ENCODE measurements around the gene MZT2A.
"Not testable (repeated sequence)": the region's sequence is repeated elsewhere in the genome, so short reads cannot be mapped to it uniquely, and the experiment has no call there.

The MZT2A gene

GRCh38 chr2:131490616-131491468, 1.4 kb downstream of the MZT2A start:
- not testable (repeated sequence) for DNase-seq

GRCh38 chr2:131488306-131489205, 3.6 kb downstream of the MZT2A start:
- DNase-seq = no peak

- not testable (repeated sequence) for DNase-seq
Measured at GRCh38 chr2:131486201-131486902, 5.8 kb downstream of the MZT2A start.

DNA sequence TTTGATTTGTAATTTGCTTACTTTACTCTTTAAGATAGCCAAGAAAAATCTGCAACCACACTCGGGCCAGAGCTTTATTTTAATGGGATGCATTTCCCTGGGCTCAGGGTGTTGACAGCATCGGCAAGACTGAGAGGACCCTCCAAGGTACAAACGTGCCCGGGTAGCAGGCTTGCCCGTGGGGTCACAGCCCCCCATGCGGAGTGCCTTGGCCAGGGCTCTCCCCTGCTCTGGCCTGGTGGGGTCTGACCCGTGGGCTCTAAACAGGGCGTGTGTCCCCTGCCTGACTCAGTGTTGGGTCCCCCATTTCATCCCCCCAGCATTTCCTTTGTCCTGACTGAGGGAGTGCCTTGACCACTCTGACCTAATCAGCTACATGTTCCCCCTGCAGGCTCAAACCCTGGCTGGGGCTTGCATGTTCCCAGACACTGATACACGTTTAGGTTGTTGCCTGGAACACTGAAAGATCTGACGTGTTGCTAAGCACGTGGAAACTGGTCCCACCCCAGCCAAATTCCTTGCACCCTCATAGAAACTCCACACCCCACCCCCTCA, 7.2 kb downstream of the MZT2A start:
- not testable (repeated sequence) for DNase-seq

DNA sequence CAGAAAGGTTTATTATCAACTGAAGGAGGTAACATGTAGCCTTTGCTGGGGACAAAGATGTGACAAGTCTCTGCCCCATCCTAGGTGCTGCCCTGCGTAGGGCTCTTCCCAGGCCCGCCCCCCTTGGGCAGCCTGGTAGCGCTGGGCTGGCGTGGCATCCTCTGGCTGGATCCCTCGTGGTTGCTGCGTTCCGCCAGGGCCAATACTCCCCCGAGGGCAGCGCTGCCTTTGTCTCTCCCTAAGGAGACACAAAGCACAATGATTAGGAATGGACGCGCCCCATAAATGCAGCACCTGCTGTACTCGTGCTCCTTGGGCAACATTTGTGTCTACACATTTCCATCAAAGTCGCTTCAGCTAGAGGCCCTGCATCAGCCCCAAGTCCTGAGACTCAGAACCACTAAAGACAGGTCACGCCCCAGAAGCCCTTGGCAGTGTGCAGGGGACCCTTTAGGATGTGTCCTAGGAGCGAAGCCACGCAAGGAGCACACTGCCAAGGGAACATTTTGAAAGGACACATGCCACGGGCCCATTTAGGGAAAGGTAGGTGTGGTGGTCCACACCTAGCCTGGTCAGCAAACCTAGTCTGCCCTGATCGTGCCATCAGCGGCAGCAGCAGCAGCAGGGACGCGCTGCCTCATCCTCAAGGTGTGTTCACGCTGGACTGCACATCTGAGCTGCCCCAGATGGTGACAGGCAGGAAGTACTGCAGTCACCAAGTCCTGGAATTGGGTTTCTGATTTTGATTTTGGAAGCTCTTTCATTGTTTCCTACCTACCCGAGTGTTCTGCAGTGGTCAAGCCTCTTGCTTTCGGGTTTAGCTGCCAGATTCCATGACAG, 8.0 kb downstream of the MZT2A start:
- DNase-seq = not testable (repeated sequence)

DNA sequence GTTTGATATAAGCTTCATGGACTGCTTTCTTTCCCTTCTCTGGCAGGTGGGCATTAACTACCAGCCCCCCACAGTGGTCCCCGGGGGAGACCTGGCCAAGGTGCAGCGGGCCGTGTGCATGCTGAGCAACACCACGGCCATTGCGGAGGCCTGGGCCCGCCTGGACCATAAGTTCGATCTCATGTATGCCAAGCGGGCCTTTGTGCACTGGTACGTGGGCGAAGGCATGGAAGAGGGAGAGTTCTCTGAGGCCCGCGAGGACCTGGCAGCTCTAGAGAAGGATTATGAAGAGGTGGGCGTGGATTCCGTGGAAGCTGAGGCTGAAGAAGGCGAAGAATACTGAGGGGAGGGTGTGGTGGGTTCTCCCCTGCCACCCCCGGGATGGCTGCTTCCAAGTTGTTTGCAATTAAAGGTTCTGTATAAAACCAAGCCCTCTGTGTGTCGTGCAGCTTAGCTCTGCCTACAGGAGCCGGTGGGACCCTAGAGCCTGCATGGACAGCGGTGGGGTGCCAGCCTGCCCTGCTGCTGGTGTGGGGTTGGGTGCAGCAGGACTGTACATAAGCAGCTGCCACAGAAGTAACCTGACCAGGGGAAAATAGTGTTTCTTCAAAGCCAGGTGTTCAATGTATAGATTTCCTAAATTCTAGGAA, 9.6 kb downstream of the MZT2A start:
- DNase-seq = not testable (repeated sequence)

DNA sequence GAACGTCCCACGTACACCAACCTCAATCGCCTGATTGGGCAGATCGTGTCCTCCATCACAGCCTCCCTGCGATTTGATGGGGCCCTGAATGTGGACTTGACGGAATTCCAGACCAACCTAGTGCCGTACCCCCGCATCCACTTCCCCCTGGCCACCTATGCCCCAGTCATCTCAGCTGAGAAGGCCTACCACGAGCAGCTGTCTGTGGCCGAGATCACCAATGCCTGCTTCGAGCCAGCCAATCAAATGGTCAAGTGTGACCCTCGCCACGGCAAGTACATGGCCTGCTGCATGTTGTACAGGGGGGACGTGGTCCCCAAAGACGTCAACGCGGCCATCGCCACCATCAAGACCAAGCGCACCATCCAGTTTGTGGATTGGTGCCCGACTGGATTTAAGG, 11.8 kb downstream of the MZT2A start:
- DNase-seq = not testable (repeated sequence)

DNA sequence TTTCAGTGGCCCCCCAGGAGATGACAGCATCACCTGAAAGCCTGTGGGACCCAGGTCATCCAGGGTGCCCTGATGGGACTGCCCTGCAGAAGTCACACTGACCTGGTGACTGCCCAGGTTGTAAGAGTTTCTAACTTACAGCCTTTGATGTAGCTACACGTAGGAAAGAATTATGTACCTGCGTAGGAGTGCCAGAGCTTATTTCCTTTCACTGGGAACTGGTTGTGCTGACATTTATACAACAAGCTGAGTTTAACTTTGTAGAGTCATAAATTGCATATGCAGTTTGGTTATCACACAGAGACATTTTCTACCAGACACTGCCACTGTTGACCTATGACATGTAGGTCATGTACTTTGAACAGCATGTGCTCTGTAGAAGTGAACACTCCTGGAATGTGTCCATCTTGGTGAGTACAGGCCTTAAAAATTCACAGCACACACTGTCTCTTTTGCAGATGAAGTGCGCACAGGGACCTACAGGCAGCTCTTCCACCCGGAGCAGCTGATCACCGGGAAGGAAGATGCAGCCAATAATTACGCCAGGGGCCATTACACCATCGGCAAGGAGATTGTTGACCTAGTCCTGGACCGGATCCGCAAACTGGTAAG, 13.2 kb downstream of the MZT2A start:
- DNase-seq = not testable (repeated sequence)

GRCh38 chr2:131478074-131478849, 13.9 kb downstream of the MZT2A start:
- DNase-seq = not testable (repeated sequence)

DNA sequence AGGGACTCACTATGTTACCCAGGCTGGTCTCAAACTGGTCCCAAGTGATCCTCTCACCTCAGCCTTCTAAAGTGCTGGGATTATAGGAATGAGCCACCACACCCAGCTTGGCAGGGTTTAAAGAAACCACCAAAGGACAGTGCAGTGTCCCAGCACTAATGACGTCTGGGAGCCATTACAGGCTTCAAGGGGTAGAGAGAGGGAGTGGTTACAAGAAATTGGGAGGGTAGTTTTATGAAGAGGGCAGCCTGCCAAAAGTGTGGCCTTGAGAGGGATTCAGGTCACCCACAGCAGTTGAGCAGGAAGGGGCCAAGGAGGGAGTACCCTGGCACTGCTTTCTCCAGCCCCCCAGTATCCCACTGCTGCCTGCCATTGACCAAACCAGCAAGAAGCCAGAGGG, 15.0 kb downstream of the MZT2A start:
- DNase-seq = not testable (repeated sequence)

GRCh38 chr2:131476363-131476762, 15.8 kb downstream of the MZT2A start:
- not testable (repeated sequence) for DNase-seq

GRCh38 chr2:131475831-131476230, 16.4 kb downstream of the MZT2A start, which contains the start of gene TUBA3D:
TSS of gene TUBA3D (plus strand) at chr2:131476119. CDS start at chr2:131476200, 81 bp downstream.
- DNase-seq = no peak

DNA sequence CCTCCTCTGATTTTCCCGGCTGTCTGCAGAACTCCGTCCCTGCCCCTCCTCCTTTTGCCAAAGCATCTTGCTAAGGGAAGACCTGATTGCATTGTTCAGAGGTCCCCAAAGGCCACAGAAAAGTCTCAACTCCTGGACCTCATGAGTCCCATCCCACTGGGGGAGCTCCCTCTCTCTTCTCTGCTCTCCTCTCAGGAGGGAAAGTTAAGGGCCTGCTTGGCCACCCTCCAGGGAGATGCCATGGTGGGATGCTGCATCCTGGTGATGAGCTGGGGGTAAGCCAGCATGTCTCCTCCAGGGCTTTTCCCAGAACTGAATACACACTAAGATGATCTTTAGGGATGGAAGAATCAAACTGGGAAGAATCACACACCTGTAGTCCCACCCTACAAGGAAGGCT, 18.9 kb downstream of the MZT2A start:
- not testable (repeated sequence) for DNase-seq

- DNase-seq = not testable (repeated sequence)
Measured at GRCh38 chr2:131471624-131472023, 20.6 kb downstream of the MZT2A start.

- DNase-seq = not testable (repeated sequence)
Measured at GRCh38 chr2:131470944-131471343, 21.3 kb downstream of the MZT2A start.

GRCh38 chr2:131467722-131468121, 24.5 kb downstream of the MZT2A start:
- not testable (repeated sequence) for DNase-seq

DNA sequence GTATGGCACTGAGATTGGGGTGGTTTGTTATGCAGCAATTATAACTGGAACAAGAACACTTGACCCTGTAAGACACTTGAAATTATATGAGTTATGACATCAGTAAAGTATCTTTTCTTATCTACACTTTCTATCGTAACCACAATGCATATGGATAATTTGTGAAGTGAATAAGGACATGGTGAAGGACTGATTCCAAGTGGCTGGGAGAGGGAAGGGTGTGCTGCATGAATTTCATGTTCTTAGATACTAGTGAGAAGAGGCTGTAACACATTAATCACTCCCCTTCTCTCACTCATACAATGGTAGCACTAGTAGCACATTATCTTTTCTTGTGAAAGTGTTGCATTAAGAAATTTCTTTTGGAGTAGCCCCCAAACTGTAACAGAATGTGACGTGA, 37.3 kb downstream of the MZT2A start:
- not testable (repeated sequence) for DNase-seq

- DNase-seq = not testable (repeated sequence)
Measured at GRCh38 chr2:131451265-131451949, 40.8 kb downstream of the MZT2A start.

DNA sequence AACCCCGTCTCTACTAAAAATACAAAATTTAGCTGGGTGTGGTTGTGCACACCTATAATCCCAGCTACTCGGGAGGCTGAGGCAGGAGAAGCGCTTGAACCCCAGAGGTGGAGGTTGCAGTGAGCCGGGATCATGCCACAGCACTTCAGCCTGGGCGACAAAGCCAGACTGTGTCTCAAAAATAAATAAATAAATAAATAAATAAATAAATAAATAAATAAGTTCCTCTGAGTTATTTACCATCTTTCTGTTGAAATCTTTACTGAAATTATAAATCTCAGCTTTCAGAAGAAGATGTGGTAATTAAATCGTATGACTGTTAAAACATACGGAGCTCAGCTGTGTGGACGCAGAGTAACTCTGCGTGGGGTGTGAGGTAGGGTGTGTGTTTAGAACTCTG, 44.2 kb downstream of the MZT2A start:
- DNase-seq = not testable (repeated sequence)
